SIG-M5 (cell line): ENCODE measurements around the gene ARHGAP32.

Experiments used
- DNase-seq: peaks from one replicate; lab custom pipeline; 2025; lab: John Stamatoyannopoulos, UW

Gene ARHGAP32

GRCh38 chr11:128956401-128957201, 235.5 kb downstream of the ARHGAP32 start:
- DNase-seq: no peak

DNA sequence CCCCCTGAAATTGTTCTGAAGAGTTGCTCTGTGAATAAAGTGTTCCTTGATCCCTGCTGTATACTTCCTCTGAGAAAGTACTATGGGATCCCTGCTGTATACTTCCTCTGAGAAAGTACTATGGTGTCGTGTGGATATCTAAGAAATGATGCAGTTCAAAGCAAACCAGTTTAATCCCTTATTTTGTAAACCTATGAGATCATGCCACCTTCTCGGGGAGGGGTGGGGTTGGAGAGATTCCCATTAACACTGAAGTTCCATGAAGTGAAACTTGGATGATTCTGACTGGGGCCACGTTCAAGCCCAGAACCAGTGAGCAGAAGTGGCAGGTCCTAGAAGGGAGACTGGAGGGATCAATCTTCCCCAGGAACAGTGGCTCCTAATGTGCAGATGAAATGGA, 236.5 kb downstream of the ARHGAP32 start:
- DNase-seq: no peak

DNA sequence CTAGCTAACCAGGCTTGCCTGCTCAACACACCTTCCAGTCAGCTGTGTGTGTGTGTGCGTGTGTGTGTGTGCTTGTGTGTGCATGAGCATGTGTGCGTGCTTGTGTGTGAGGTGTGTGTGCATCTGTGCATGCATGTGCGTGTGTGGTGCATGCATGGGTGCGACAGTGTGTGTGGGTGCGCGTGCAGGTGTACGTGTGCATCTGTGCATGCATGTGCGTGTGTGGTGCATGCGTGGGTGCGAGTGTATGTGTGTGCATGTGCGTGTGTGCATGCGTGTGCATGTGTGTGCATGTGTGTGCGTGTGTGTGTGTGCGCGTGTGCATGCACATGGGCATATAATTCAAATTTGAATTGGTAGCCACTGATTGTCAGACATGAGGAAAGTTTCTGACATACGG, 239.0 kb downstream of the ARHGAP32 start:
- no peak for DNase-seq

DNA sequence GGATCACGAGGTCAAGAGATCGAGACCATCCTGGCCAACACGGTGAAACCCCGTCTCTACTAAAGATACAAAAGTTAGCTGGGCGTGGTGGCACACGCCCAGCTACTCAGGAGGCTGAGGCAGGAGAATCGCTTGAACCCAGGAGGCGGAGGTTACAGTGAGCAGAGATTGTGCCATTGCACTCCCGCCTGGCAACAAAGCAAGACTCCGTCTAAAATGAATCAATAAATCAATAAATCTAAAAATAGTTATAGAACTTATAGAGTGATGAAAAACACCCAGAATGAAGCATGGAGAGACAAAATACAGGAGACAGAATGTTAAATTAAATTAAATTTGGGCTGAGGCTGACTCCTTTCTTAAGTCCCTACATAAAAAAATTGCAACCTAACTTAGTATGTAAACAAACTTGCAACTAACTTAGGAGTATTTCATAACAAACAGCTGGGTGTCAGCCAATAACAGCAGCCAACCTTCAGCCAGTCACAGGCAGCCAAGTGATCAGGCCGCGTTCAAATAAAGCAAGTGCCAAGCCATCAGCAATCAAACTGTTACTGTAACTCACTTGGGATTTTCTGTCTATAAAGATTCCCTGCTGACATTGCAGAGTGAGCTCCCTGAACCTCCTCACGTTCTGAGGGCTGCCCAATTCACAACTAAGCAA, 242.2 kb downstream of the ARHGAP32 start:
- no peak for DNase-seq

GRCh38 chr11:128948583-128948982, 243.5 kb downstream of the ARHGAP32 start:
- DNase-seq: no peak

DNA sequence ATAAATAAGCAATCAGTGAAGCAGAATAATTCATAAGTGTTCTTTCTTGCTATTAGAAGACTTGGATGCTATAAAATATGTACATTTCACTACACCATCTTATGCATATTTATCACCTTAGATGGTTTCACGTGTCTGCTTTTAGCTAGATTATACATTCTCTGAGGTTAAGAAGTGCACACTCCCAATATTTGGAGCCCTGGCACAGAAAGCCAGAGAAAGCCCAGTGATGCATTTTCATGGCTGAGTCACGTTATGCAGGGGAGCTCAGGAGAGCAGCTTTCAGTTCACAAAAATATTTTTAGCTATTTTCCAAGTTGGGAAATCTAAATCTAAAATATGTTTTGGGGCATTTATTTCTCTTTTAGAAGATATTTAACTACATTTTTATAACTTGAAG, 244.4 kb downstream of the ARHGAP32 start:
- DNase-seq: no peak

- DNase-seq: no peak
These were observed 245.5 kb downstream of the ARHGAP32 start for GRCh38 chr11:128946648-128947047.

GRCh38 chr11:128943428-128943976, 248.6 kb downstream of the ARHGAP32 start:
- no peak for DNase-seq

- DNase-seq: no peak
These were observed 249.2 kb downstream of the ARHGAP32 start, which contains the start of gene TP53AIP1 for GRCh38 chr11:128942817-128943427. Gene TP53AIP1, minus strand, starts transcription at chr11:128942871. Its CDS starts 5,053 bp downstream, at chr11:128937818.

DNA sequence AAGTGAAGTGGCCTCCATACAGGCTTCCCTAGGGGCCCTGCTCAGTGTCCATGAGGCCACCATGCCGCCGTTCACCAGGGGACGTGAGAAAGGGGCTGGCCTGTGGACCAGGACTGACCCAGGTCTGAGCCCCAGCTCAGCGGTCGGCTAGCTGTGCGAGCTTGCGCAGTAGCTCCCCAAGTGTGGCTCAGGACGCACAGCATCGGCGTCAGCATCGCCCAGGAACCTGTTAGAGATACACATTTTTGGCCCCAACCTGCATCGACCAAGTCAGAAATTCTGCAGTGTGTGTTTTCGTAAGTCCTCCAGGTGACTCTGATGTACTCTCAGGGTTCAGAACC, 249.9 kb downstream of the ARHGAP32 start:
- DNase-seq: no peak

GRCh38 chr11:128941573-128942271, 250.4 kb downstream of the ARHGAP32 start:
- DNase-seq: no peak

DNA sequence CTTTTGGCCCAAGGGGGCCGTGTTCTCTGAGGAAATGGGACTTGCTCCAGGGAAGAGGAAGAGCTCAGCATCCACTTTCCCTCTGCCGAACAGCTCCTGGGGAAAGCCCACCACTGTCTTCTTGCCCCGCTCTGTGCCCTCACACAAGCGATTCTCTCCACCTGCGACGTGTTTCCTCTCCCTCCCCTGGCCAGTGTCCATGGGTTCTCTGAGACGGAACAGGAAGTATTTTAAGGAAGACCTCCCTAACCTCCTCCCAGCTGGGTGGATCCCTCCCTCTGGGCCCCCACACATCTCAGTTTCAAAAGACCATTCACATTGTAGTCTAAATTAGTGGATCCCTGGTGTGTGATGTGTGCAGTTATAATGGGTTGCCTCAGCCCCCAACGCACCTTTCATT, 251.0 kb downstream of the ARHGAP32 start:
- DNase-seq: no peak

DNA sequence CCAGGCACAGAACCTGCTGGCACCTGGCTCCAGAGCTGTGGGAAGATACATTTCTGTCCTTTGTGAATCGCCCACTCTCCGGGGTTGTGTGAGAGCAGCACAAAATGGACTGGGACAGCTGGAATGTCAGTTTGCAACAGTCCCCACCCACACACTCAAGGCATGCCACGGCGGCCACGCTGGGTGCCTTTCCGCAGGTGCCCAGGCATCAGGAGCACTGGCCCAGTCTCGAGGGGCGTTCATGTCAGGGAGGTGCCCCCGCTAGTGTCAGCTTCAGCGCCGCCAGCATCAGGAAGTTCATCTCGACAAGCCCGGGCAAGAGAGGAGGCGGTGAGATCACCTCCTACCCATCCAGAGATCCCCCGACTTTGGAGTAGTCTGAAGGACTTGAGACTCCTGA, 251.5 kb downstream of the ARHGAP32 start:
- DNase-seq: no peak

- no peak for DNase-seq
These were observed 252.0 kb downstream of the ARHGAP32 start for GRCh38 chr11:128940156-128940555.

DNA sequence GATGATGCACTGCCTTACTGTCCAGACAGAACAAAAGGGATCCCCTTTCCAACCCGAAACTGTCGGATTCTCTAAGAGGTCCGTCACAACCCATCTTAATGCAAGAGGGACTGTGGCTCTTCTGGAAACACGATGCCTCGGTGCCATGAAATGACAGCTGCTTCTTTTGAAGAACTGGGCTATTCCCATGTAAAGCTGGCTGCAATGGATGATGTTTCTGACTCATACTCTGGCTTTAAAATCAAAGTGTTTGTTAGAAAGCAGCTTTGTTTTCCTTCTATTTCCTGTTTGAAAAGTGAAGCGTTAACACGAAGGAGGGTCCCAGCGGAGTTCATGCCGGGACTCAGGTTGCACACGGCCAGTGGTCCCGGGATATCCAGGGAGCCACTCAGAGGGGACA, 252.5 kb downstream of the ARHGAP32 start:
- no peak for DNase-seq

DNA sequence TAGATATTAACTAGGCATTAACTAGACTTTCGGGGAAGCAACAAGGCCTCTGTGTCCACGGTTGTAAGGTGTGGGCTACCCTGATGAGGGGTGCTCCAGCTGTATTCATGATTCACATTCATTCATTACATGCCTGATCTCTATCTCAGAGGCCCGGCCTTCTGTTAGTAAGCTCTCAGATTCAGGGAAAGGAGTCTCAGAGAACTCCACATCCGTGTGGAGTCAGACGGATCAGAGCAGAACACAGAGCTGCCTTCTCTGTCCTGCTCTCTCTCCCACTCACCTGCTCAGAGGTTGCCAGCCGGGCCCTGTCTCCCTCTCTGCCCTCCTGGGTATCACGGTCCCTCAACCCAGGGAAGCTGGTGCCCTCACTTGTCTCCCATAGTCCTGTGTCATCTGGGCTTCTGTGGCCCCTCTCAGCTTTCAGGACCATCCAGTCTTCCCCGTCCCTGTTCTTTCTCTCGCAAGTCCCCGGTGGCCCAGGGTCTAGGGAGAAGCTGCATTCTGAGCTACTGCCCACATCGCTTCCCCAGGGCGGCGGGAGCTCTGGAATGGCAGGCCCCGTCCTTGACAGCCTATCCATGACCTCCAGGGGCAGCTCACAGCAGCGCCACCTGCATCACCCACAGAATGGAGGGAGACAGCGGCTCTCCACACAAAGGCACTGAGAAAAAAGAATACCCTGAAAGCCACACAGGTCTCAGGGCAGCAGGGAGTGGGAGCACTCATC, 253.8 kb downstream of the ARHGAP32 start:
- no peak for DNase-seq

- no peak for DNase-seq
These were observed 254.6 kb downstream of the ARHGAP32 start for GRCh38 chr11:128937480-128937879.

DNA sequence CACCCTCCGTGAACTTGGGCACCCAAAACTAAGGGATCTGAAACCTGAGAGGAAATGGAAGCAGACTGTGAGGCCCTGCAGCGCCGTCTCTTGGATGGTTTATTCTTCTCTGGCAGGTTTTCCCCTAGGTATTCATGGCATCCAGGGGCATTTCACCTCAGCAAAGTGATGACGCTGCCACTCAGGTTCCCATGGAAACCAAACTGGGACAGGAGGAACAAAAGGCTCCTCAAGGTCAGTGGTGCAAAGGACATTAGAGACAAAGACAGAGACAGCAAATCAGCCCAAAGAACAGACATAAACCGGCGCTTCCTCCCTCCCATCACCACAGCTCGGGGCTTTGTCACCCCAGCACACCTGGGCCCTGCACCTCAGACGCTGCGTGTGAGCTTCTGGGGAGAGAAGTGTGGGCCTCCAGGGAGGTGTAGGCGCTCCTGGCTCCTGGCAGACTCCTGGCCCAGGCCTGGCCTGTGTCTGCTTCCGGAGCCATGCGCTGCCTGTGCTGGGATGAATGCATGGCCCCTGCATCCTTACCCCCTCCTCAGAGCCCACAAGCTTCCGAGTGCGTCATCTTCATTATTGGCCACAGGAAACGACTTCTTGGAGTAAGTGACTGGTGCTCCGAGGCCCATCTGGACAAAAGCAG, 255.4 kb downstream of the ARHGAP32 start:
- no peak for DNase-seq

DNA sequence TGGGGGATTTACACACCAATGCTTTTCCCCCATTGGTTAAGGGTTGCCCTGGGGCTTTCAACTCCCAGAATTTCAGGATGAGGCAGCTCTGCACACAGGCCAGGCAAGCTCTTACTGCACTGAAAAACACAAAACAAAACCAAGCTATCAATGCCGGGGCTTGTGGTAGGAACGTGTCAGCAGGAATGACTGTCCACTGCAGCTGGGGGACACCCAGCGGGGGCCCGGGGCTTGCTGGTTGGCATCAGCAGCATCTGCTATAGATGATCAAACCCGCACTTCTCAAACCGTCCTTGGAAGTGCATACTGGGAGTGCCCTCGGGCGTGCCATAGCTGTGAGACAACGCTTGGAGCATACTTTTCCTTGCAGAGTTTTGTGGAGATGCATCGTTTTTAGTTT, 257.2 kb downstream of the ARHGAP32 start:
- DNase-seq: no peak

DNA sequence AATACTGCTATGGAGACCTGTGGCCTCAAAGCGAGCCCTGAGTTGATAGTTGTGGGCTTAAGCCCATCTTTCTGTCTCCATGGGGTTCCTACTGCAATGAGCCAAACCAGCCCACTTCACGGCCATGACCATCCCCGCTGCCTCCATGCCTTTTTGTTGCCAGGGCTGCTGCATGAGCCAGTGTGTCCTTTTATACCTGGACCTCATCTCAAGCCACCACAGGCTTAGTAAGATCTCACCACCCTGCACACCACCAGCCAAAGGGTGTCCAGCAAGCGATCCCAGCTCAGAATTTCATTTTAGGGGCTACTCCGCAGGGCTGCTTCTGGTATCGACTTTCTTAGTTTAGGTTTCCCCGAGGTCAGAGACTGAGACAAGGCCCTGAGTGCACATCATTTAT, 257.8 kb downstream of the ARHGAP32 start:
- no peak for DNase-seq
